A673 (cell line): ENCODE results near the gene VTA1. TPM values are rescaled to one million over a fixed set of nuclear protein-coding genes. Genes with fewer than 3 reads are reported as not detected.

Experiments used
- BruUV-seq: library from RNA; stranded (reverse); fragments of 400-500 nt; replicated peaks from 2 replicates; lab custom pipeline; 2021; lab: Mats Ljungman, UMichigan
- CTCF ChIA-PET: fragments of 300-600 bp; sonication (Branson Sonifier 250); formaldehyde crosslinking; loops from one replicate; lab custom pipeline; 2022; ENCODE audit warnings: antibody characterized with exemption; lab: Charles Lee
- POLR2A ChIA-PET: fragments of 300-600 bp; sonication (Branson Sonifier 250); formaldehyde crosslinking; loops from one replicate; lab custom pipeline; 2022; ENCODE audit warnings: antibody characterized with exemption; ENCODE audit not compliant: low non-redundant PET; lab: Charles Lee
- DNase-seq: peaks from one replicate; pipeline ENCODE4 v3.0.0-alpha.2; 2015; ENCODE audit warnings: low spot score
- H3K27ac ChIP-seq: fragments of 200-600 bp; sonication (generic); 2 replicates; pipeline ENCODE4 v1.5.1; 2016; ENCODE audit warnings: mixed run types, low read depth, mild to moderate bottlenecking, mixed read lengths, antibody characterized with exemption, low read length; ENCODE audit not compliant: poor library complexity, severe bottlenecking
- H3K27me3 ChIP-seq: fragments of 200-600 bp; sonication (generic); replicated peaks from 2 replicates; pipeline ENCODE4 v1.6.1; 2017; ENCODE audit warnings: mixed run types, low read depth, mild to moderate bottlenecking, mixed read lengths, antibody characterized with exemption, low read length; ENCODE audit not compliant: insufficient read depth, poor library complexity
- H3K36me3 ChIP-seq: fragments of 200-600 bp; sonication (generic); 2 replicates; pipeline ENCODE4 v1.6.1; 2016; ENCODE audit warnings: mixed run types, mild to moderate bottlenecking, mixed read lengths, antibody characterized with exemption, low read length; ENCODE audit not compliant: insufficient read depth, poor library complexity, severe bottlenecking
- H3K4me1 ChIP-seq: fragments of 200-600 bp; sonication (generic); 2 replicates; pipeline ENCODE4 v1.6.1; 2017; ENCODE audit warnings: mixed run types, mild to moderate bottlenecking, mixed read lengths, antibody characterized with exemption, low read length; ENCODE audit not compliant: insufficient read depth, poor library complexity, severe bottlenecking
- H3K4me3 ChIP-seq: fragments of 200-600 bp; sonication (generic); 2 replicates; pipeline ENCODE4 v1.5.1; 2016; ENCODE audit warnings: low read depth, mixed run types, mild to moderate bottlenecking, mixed read lengths, low read length; ENCODE audit not compliant: poor library complexity, severe bottlenecking
- H3K9me3 ChIP-seq: fragments of 200-600 bp; sonication (generic); 2 replicates; pipeline ENCODE4 v1.6.1; 2016; ENCODE audit warnings: mixed run types, low read depth, mild to moderate bottlenecking, mixed read lengths, antibody characterized with exemption, low read length; ENCODE audit not compliant: poor library complexity, severe bottlenecking
- CTCF ChIP-seq: fragments of 300-800, 200-600 bp; sonication (generic); conservative IDR thresholded peaks from 2 replicates; pipeline ENCODE4 v1.5.1; 2017; ENCODE audit warnings: low read depth, mild to moderate bottlenecking, antibody characterized with exemption, low read length, moderate library complexity, mixed read lengths
- EZH2 ChIP-seq: fragments of 200-600 bp; sonication (generic); IDR thresholded peaks from 2 replicates; pipeline ENCODE4 v1.6.1; 2017; ENCODE audit warnings: borderline replicate concordance, low read depth, mild to moderate bottlenecking, mixed read lengths, antibody characterized with exemption, low read length; ENCODE audit not compliant: poor library complexity, severe bottlenecking
- intact Hi-C: fragments of 100-400 bp; cut with micrococcal nuclease; formaldehyde crosslinking; loops from one replicate; pipeline ENCODE4 v1.10.0; 2022; ENCODE audit not compliant: unreplicated experiment
- total RNA-seq: library from RNA; stranded (reverse); gene quantifications from 2 replicates; pipeline ENCODE4 v1.2.3, GENCODE V29; 2021

The VTA1 gene
- total RNA-seq, 1 experiment from 2014 or later: 75.4 TPM

GRCh38 chr6:142233945-142234682 is 87.1 kb downstream of the VTA1 start:
- H3K4me1 ChIP-seq: no peaks in the 10 kb centered on the region
- H3K9me3 ChIP-seq: no peaks in the 10 kb centered on the region
- TF ChIP-seq CTCF: no peak
- TF ChIP-seq EZH2: no peak
- intact Hi-C loops: loop anchor here (10.0 kb wide), 1 partner anchor 151 kb away; no protein-coding TSS in a partner anchor
- CTCF ChIA-PET: no interaction called here
- no TSS peak for BruUV-seq
- no peaks in the 10 kb centered on the region for H3K27me3 ChIP-seq
- no peak for DNase-seq
- POLR2A ChIA-PET: no interaction called here
- H3K27ac ChIP-seq: no peak overlapping the region
- H3K4me3 ChIP-seq: no peak overlapping the region
- no peaks in the 10 kb centered on the region for H3K36me3 ChIP-seq

GRCh38 chr6:142235272-142235671 is 88.2 kb downstream of the VTA1 start:
- Histone ChIP-seq H3K27me3 (no peaks in the 10 kb centered on the region), H3K4me1 (no peaks in the 10 kb centered on the region), H3K9me3 (no peaks in the 10 kb centered on the region), H3K36me3 (no peaks in the 10 kb centered on the region), H3K27ac (no peak overlapping the region), H3K4me3 (no peak overlapping the region)
- DNase-seq: no peak
- CTCF ChIA-PET: no interaction called here
- TF ChIP-seq EZH2 (no peak), CTCF (no peak)
- POLR2A ChIA-PET: no interaction called here
- BruUV-seq: no TSS peak
- intact Hi-C loops: loop anchor here (10.0 kb wide), 1 partner anchor 150 kb away; no protein-coding TSS in a partner anchor

- intact Hi-C loops: loop anchor here (10.0 kb wide), 1 partner anchor 149 kb away; no protein-coding TSS in a partner anchor
- DNase-seq: no peak
- H3K27me3 ChIP-seq: no peaks in the 10 kb centered on the region
- H3K4me3 ChIP-seq: no peak overlapping the region
- H3K27ac ChIP-seq: no peak overlapping the region
- no peaks in the 10 kb centered on the region for H3K4me1 ChIP-seq
- no TSS peak for BruUV-seq
- H3K36me3 ChIP-seq: no peaks in the 10 kb centered on the region
- TF ChIP-seq EZH2: no peak
- TF ChIP-seq CTCF: no peak
- H3K9me3 ChIP-seq: no peaks in the 10 kb centered on the region
- ChIA-PET POLR2A (no interaction called here), CTCF (no interaction called here)
These were observed 88.7 kb downstream of the VTA1 start for GRCh38 chr6:142235791-142236190.
